ENCODE results near the gene NPIPA3. TPM values are rescaled to one million over a fixed set of nuclear protein-coding genes. Genes with fewer than 3 reads are reported as not detected.

The NPIPA3 gene
- 0.70 TPM in 1 of 2 replicates, not detected in the other for total RNA-seq

DNA sequence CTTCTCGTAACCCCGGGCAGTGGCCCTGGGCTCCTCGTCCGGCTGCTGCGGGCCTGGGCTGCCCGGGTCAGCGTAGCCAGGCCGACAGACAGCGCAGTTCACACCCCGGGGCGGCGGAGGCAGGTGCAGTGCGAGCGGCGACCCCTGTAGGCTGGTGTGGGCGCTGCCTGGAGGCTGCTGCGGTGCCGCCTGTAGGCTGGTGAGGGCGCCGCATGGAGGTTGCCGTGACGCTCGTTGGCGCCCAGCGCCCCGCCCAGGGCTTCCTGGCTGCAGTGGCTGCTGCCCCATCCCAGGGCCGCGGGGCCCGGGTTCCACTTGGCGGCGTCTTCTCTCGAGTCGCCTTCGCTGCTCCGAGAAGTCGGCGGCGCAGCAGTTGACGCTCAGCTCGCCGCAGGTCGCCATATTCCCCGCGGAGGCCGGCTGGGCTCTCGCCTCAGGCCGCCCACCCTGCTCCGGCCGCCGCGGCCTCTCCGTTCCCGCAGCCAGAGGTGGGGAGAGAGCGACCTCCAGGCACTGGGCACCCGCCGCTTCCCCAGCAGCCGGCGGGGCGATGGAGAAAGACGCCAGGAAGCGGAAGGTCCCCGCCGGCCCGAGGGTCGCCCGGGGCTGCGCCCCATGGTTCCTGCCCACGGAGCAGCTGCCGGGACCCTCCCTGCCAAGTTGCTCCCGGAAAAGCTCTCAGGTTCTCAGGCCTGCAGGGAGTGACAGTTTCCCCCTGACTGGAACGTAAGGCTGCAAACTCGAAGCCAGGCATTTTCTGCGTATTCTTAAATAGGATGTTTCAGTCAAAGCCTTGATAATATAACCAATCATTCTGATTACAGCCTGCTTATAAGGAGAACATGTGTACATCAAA lies at the start of gene NPIPA3:
TSS of gene NPIPA3 (plus strand) at position 256 of the 856 bp plus-strand sequence. CDS start 5,533 bp downstream, outside the sequence.

DNA sequence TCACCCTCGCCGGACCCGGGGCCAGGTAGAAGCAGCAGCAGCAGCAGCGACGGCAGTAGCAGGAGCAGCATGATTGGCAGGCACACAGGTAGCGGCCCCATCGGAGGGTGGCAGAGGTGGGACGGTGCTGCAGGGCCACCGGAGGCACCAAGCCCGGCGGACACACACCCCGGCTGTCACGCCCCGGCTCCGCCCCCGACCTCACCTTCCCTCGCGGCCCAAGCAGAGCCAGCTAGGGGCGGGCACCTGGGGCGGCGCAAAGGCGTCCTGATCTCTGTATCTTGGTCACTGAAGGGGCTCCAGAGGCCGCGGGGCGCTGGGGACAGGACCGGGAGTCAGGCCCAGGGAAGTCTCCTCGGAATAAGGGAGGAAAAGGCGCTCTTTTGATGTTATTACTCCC lies 9.1 kb upstream of the NPIPA3 start, which contains the start of gene PLA2G10:
TSS of gene PLA2G10 (minus strand) at position 180 of the 400 bp plus-strand sequence. CDS start at position 101, 79 bp downstream.

DNA sequence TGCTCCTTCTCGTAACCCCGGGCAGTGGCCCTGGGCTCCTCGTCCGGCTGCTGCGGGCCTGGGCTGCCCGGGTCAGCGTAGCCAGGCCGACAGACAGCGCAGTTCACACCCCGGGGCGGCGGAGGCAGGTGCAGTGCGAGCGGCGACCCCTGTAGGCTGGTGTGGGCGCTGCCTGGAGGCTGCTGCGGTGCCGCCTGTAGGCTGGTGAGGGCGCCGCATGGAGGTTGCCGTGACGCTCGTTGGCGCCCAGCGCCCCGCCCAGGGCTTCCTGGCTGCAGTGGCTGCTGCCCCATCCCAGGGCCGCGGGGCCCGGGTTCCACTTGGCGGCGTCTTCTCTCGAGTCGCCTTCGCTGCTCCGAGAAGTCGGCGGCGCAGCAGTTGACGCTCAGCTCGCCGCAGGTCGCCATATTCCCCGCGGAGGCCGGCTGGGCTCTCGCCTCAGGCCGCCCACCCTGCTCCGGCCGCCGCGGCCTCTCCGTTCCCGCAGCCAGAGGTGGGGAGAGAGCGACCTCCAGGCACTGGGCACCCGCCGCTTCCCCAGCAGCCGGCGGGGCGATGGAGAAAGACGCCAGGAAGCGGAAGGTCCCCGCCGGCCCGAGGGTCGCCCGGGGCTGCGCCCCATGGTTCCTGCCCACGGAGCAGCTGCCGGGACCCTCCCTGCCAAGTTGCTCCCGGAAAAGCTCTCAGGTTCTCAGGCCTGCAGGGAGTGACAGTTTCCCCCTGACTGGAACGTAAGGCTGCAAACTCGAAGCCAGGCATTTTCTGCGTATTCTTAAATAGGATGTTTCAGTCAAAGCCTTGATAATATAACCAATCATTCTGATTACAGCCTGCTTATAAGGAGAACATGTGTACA lies 39.3 kb downstream of the NPIPA3 start, which contains the start of gene NPIPA2:
TSS of gene NPIPA2 (plus strand) at position 261 of the 856 bp plus-strand sequence. CDS start 5,533 bp downstream, outside the sequence.

Other genes starting within 250 kb of the NPIPA3 start
- gene PARN, start 73.2 kb upstream of the NPIPA3 start, total RNA-seq: 23.0 and 32.5 TPM in 2 replicates
- gene BFAR, start 70.5 kb upstream of the NPIPA3 start, total RNA-seq: 83.5 and 118 TPM in 2 replicates
- 0.23 TPM in 1 of 2 replicates, not detected in the other for gene PLA2G10, start 9.1 kb upstream of the NPIPA3 start, total RNA-seq
- gene NPIPA2, start 39.1 kb downstream of the NPIPA3 start, total RNA-seq: not detected in 2 replicates
- gene NOMO1, start 130.3 kb downstream of the NPIPA3 start, total RNA-seq: 57.5 and 70.7 TPM in 2 replicates
- 17.0 and 28.3 TPM in 2 replicates for gene NPIPA1, start 234.0 kb downstream of the NPIPA3 start, total RNA-seq